Transverse colon (tissue), 4 donors: ENCODE results near the gene EDAR. TPM values are rescaled to one million over a fixed set of nuclear protein-coding genes. Genes with fewer than 3 reads are reported as not detected.

Experiments
- DNase-seq: peaks from one replicate; pipeline ENCODE4 v3.0.0-alpha.2; 2019
- H3K27ac ChIP-seq, 4 donors: fragments of 200-600 bp; sonication (generic); 2 replicates each; pipeline ENCODE4 v1.5.1; 2016 to 2018; ENCODE audit warnings: inconsistent platforms in 4 of 4
- H3K27me3 ChIP-seq: fragments of 200-600 bp; sonication (generic); 2 replicates; pipeline ENCODE4 v1.5.1; 2017; ENCODE audit warnings: inconsistent platforms
- H3K36me3 ChIP-seq, 4 donors: fragments of 200-600 bp; sonication (generic); 2 replicates each; pipeline ENCODE4 v1.5.1; 2017 to 2019; ENCODE audit warnings: inconsistent platforms in 4 of 4
- H3K4me1 ChIP-seq, 4 donors: fragments of 200-600 bp; sonication (generic); 2 replicates each; pipeline ENCODE4 v1.5.1; 2017 to 2020; ENCODE audit warnings: inconsistent platforms in 4 of 4
- H3K4me3 ChIP-seq, 4 donors: fragments of 200-600 bp; sonication (generic); 1 replicate in 1 of 4; 2 replicates in 3 of 4; pipeline versions ENCODE4 v1.5.1 to v1.6.1; 2017 to 2019; ENCODE audit warnings: inconsistent platforms in 4 of 4
- H3K9me3 ChIP-seq, 2 donors: fragments of 200-600 bp; sonication (generic); 2 replicates each; pipeline ENCODE4 v1.5.1; 2017 to 2019; ENCODE audit warnings: inconsistent platforms in 2 of 2
- CTCF ChIP-seq, 5 experiments: fragments of 200-600 bp in 3 of 5; fragments of 450-650 bp in 2 of 5; sonication (generic) in 3 of 5; IDR thresholded peaks; 1 replicate in 2 of 5; 2 replicates in 3 of 5; pipeline ENCODE4 v1.5.1; 2016 to 2017; ENCODE audit warnings: antibody characterized with exemption in 5 of 5, inconsistent platforms in 3 of 5, mild to moderate bottlenecking in 2 of 5, moderate library complexity in 1 of 5
- EP300 ChIP-seq: sonication (generic); formaldehyde crosslinking; IDR thresholded peaks from one replicate; pipeline ENCODE4 v1.6.1; 2017; ENCODE audit warnings: antibody characterized with exemption, low read depth
- POLR2A ChIP-seq: fragments of 450-650 bp; IDR thresholded peaks from one replicate; pipeline ENCODE4 v1.6.1; 2016; ENCODE audit warnings: antibody characterized with exemption, mild to moderate bottlenecking, moderate library complexity
- POLR2AphosphoS5 ChIP-seq, 3 donors: sonication (generic); formaldehyde crosslinking; IDR thresholded peaks; one replicate each; pipeline ENCODE4 v1.6.1; 2016; ENCODE audit warnings: antibody characterized with exemption in 3 of 3
- WGBS, 2 donors: methylation state at CpG; one replicate each; pipeline ENCODE4 v1.1.5; 2018; ENCODE audit warnings: low coverage in 1 of 2; 5-methylcytosine and 5-hydroxymethylcytosine counted together
- in situ Hi-C, 4 donors: fragments of 200-750 bp; cut with MboI; loops; one replicate each; pipeline versions ENCODE4 v1.15.0 to v1.15.1; 2017; ENCODE audit warnings: low sequenced_read_pairs in 3 of 4, low pct_ligation_motif_present in 1 of 4, low pct_unique_long_range_greater_than_20kb in 1 of 4
- intact Hi-C: fragments of 100-400 bp; cut with DNase I; formaldehyde crosslinking; loops from one replicate; pipeline ENCODE4 v1.15.1; 2023; ENCODE audit warnings: low total_unique reads
- total RNA-seq, 4 donors: library from RNA; depleted of rRNA; stranded (reverse); fragments of >200 nt; gene quantifications; one replicate each; pipeline ENCODE4 v1.1.0, GENCODE V29; 2016

Gene EDAR
- total RNA-seq, 4 donors from 2014 or later, result 0.14 to 0.64 TPM; not detected in 2

- WGBS, 2 donors, result 86 to 89% methylated on average over 1 to 6 of the region's 7 CpGs
These were observed 29.6 kb downstream of the EDAR start for GRCh38 chr2:108959401-108959800.

GRCh38 chr2:108958632-108959341, 30.2 kb downstream of the EDAR start:
- TF ChIP-seq POLR2A (no peak), POLR2AphosphoS5 (IDR thresholded peaks at IDR 0.05) (no peak), EP300 (no peak), CTCF (IDR thresholded peaks at IDR 0.05) (no peak)
- in situ Hi-C loops (no loop called here), intact Hi-C loops (no loop called here)
- H3K27ac ChIP-seq, result peak overlapping the region; percentile 35 to 68 (median 63)
- H3K27me3 ChIP-seq, result no peaks in the 10 kb centered on the region
- H3K4me1 ChIP-seq, result peaks cover 0 to 26% (median 12%) of the 10 kb centered on the region in 4 donors
- no peak for DNase-seq
- no peaks in the 10 kb centered on the region for H3K36me3 ChIP-seq
- 84 to 91% methylated on average over 5 to 7 of the region's 7 CpGs for WGBS, 2 donors
- H3K4me3 ChIP-seq, result no peak overlapping the region
- no peaks in the 10 kb centered on the region for H3K9me3 ChIP-seq

More at GRCh38 chr2:108959401-108959800, 29.6 kb downstream of the EDAR start:
- H3K27ac ChIP-seq, result no peak overlapping the region
- H3K36me3 ChIP-seq, result no peaks in the 10 kb centered on the region
- H3K27me3 ChIP-seq, result no peaks in the 10 kb centered on the region
- intact Hi-C loops, result no loop called here
- no peak for DNase-seq
- in situ Hi-C loops, result no loop called here
- no peaks in the 10 kb centered on the region for H3K9me3 ChIP-seq
- TF ChIP-seq EP300 (no peak), POLR2A (no peak), CTCF (IDR thresholded peaks at IDR 0.05) (no peak), POLR2AphosphoS5 (IDR thresholded peaks at IDR 0.05) (no peak)
- peaks cover 0 to 26% (median 12%) of the 10 kb centered on the region in 4 donors for H3K4me1 ChIP-seq
- no peak overlapping the region for H3K4me3 ChIP-seq

GRCh38 chr2:108958002-108958401, 31.0 kb downstream of the EDAR start:
- Histone ChIP-seq H3K27ac (peak overlapping the region; percentile 35 to 68 (median 63)), H3K4me3 (no peak overlapping the region), H3K9me3 (peaks cover 0 to under 1% of the 10 kb centered on the region in 2 donors), H3K4me1 (peaks cover 0 to 26% (median 12%) of the 10 kb centered on the region in 4 donors), H3K27me3 (no peaks in the 10 kb centered on the region), H3K36me3 (no peaks in the 10 kb centered on the region)
- 41 to 50% methylated on average over 8 of the region's 8 CpGs for WGBS, 2 donors
- intact Hi-C loops (no loop called here), in situ Hi-C loops (no loop called here)
- TF ChIP-seq CTCF (IDR thresholded peaks at IDR 0.05) (peak in 1 of 5 experiments; percentile 16), POLR2A (no peak), EP300 (no peak), POLR2AphosphoS5 (IDR thresholded peaks at IDR 0.05) (peak in 1 of 3 donors; percentile 25)
- peak; percentile 60 for DNase-seq

- Histone ChIP-seq H3K4me1 (peaks cover 0 to 26% (median 12%) of the 10 kb centered on the region in 4 donors), H3K27me3 (no peaks in the 10 kb centered on the region), H3K36me3 (no peaks in the 10 kb centered on the region), H3K27ac (peak overlapping the region in 3 of 4 donors; percentile 59 to 68 (median 67)), H3K4me3 (no peak overlapping the region), H3K9me3 (peaks cover 0 to 11% of the 10 kb centered on the region in 2 donors)
- WGBS, 2 donors, result 51 to 100% methylated on average over 1 to 2 of the region's 2 CpGs
- no peak for DNase-seq
- TF ChIP-seq POLR2A (no peak), POLR2AphosphoS5 (IDR thresholded peaks at IDR 0.05) (no peak), CTCF (IDR thresholded peaks at IDR 0.05) (no peak), EP300 (no peak)
- intact Hi-C loops, result no loop called here
- in situ Hi-C loops, result no loop called here
These were observed 32.6 kb downstream of the EDAR start for GRCh38 chr2:108956375-108956774.
